Keratinocyte (primary cell): Measurements from ENCODE around the gene BDP1. TPM values are rescaled to one million over a fixed set of nuclear protein-coding genes. Genes with fewer than 3 reads are reported as not detected.

Source experiments
- DNase-seq: peaks from one replicate; pipeline ENCODE4 v3.0.0-alpha.2; 2011; ENCODE audit warnings: low read depth, missing footprints, low spot score
- FAIRE-seq: peaks from 2 replicates; lab custom pipeline; 2011; peaks lifted over from hg19 to GRCh38; lab: Jason Lieb, UNC
- H2AFZ ChIP-seq: 2 replicates; pipeline ENCODE4 v1.6.0; 2012; ENCODE audit warnings: low read length, control low read depth, inconsistent platforms; ENCODE audit not compliant: control insufficient read depth
- H3K27ac ChIP-seq: 2 replicates; pipeline ENCODE4 v1.5.1; 2011; ENCODE audit warnings: low read length; ENCODE audit not compliant: control insufficient read depth, insufficient read depth
- H3K27me3 ChIP-seq: 3 replicates; pipeline ENCODE4 v1.6.0; 2011; ENCODE audit warnings: low read length; ENCODE audit not compliant: control insufficient read depth, insufficient read depth; ENCODE audit errors: extremely low read depth
- H3K36me3 ChIP-seq, 2 experiments: 2 replicates in 1 of 2; 3 replicates in 1 of 2; pipeline ENCODE4 v1.5.1; 2011; ENCODE audit warnings: low read length in 2 of 2, mild to moderate bottlenecking in 1 of 2; ENCODE audit not compliant: control insufficient read depth in 2 of 2, insufficient read depth in 2 of 2; ENCODE audit errors: extremely low read depth in 1 of 2
- H3K4me1 ChIP-seq: 3 replicates; pipeline ENCODE4 v1.5.1; 2011; ENCODE audit warnings: low read length; ENCODE audit not compliant: control insufficient read depth, insufficient read depth; ENCODE audit errors: extremely low read depth
- H3K4me2 ChIP-seq: 3 replicates; pipeline ENCODE4 v1.6.0; 2011; ENCODE audit warnings: low read depth, low read length; ENCODE audit not compliant: control insufficient read depth, insufficient read depth; ENCODE audit errors: extremely low read depth
- H3K4me3 ChIP-seq, 3 experiments: fragments of 200-600 bp in 1 of 3; sonication (generic) in 1 of 3; 2 replicates in 2 of 3; 3 replicates in 1 of 3; pipeline ENCODE4 v1.5.1; 2011 to 2016; ENCODE audit warnings: low read length in 3 of 3, mild to moderate bottlenecking in 3 of 3, control low read depth in 2 of 3, inconsistent platforms in 1 of 3, low read depth in 1 of 3, mixed read lengths in 1 of 3, mixed run types in 1 of 3, moderate library complexity in 1 of 3; ENCODE audit not compliant: control insufficient read depth in 2 of 3, insufficient read depth in 2 of 3; ENCODE audit errors: extremely low read depth in 1 of 3
- H3K79me2 ChIP-seq: 2 replicates; pipeline ENCODE4 v1.6.0; 2012; ENCODE audit warnings: low read length; ENCODE audit not compliant: control insufficient read depth, insufficient read depth
- H3K9ac ChIP-seq: 3 replicates; pipeline ENCODE4 v1.6.0; 2011; ENCODE audit warnings: low read length; ENCODE audit not compliant: control insufficient read depth, insufficient read depth; ENCODE audit errors: extremely low read depth
- H3K9me1 ChIP-seq: 3 replicates; pipeline ENCODE4 v1.6.0; 2011; ENCODE audit warnings: low read length; ENCODE audit not compliant: control insufficient read depth, insufficient read depth; ENCODE audit errors: extremely low read depth
- H3K9me3 ChIP-seq: 2 replicates; pipeline ENCODE4 v1.5.1; 2012; ENCODE audit warnings: low read depth, low read length; ENCODE audit not compliant: control insufficient read depth
- H4K20me1 ChIP-seq: 3 replicates; pipeline ENCODE4 v1.6.0; 2011; ENCODE audit warnings: low read length; ENCODE audit not compliant: control insufficient read depth, insufficient read depth; ENCODE audit errors: extremely low read depth
- EZH2 ChIP-seq: IDR thresholded peaks from one replicate; pipeline ENCODE4 v1.6.1; 2012; ENCODE audit warnings: inconsistent platforms, mild to moderate bottlenecking, low read length, moderate library complexity
- dilution Hi-C: fragments of 300-500 bp; cut with MboI; formaldehyde crosslinking; loops from one replicate; pipeline ENCODE4 v1.7.0; 2020; ENCODE audit warnings: low sequenced_read_pairs; ENCODE audit not compliant: extremely low pct_ligation_motif_present
- polyA plus RNA-seq, 5 experiments: library from polyadenylated mRNA; depleted of rRNA in 3 of 5; stranded (reverse) in 3 of 5; stranded (forward) in 1 of 5; unstranded in 1 of 5; fragments of >200 nt; gene quantifications; 1 replicate in 1 of 5; 2 replicates in 3 of 5; 3 replicates in 1 of 5; pipeline versions ENCODE4 v1.2.1 to v1.2.3, GENCODE V29; 2011 to 2012; ENCODE audit warnings: missing spikeins in 2 of 5, low read depth in 1 of 5, low replicate concordance in 1 of 5
- TF ChIP-seq, protein P1 (sequence below), 3 experiments: IDR thresholded peaks in 1 of 3; conservative IDR thresholded peaks in 1 of 3; optimal IDR thresholded peaks in 1 of 3; 2 replicates in 2 of 3; 3 replicates in 1 of 3; pipeline versions ENCODE3 to v1.5.1; 2011; ENCODE audit warnings: low read length in 3 of 3, mild to moderate bottlenecking in 3 of 3, moderate library complexity in 2 of 3, control low read depth in 1 of 3, inconsistent platforms in 1 of 3; ENCODE audit not compliant: insufficient read depth in 2 of 3; ENCODE audit errors: extremely low read depth in 1 of 3

BDP1 gene
- polyA plus RNA-seq, 1 donor (not counting 4 experiments of a cell fraction or from before 2014, with no cell fraction given): 16.2 TPM

DNA sequence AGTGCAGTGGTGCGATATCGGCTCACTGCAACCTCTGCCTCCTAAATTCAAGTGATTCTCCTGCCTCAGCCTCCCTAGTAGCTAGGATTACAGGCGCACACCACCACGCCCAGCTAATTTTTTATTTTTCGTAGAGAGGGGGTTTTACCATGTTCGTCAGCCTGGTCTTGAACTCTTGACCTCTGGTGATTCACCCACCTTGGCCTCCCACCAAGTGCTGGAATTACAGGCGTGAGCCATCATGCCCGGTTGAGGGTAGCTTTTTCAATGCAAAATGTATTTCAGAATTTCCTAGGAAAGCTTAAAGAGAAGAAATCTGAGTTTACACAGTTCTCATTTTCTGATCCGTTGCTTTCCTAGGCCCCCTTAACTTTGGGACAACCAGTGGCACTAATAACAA is 15.7 kb downstream of the BDP1 start:
- Histone ChIP-seq H3K4me1 (peaks cover 6% of the 10 kb centered on the region), H3K27ac (peak overlapping the region; percentile 58), H3K4me3 (no peak overlapping the region), H3K4me2 (peak overlapping the region; percentile 12), H3K9ac (no peak overlapping the region), H3K79me2 (peaks cover 9% of the 10 kb centered on the region), H3K36me3 (peaks cover 5 to 7% of the 10 kb centered on the region in 2 experiments), H3K9me1 (no peaks in the 10 kb centered on the region), H4K20me1 (no peaks in the 10 kb centered on the region), H2AFZ (no peak overlapping the region), H3K27me3 (no peaks in the 10 kb centered on the region), H3K9me3 (no peaks in the 10 kb centered on the region)
- TF ChIP-seq, protein P1, sequence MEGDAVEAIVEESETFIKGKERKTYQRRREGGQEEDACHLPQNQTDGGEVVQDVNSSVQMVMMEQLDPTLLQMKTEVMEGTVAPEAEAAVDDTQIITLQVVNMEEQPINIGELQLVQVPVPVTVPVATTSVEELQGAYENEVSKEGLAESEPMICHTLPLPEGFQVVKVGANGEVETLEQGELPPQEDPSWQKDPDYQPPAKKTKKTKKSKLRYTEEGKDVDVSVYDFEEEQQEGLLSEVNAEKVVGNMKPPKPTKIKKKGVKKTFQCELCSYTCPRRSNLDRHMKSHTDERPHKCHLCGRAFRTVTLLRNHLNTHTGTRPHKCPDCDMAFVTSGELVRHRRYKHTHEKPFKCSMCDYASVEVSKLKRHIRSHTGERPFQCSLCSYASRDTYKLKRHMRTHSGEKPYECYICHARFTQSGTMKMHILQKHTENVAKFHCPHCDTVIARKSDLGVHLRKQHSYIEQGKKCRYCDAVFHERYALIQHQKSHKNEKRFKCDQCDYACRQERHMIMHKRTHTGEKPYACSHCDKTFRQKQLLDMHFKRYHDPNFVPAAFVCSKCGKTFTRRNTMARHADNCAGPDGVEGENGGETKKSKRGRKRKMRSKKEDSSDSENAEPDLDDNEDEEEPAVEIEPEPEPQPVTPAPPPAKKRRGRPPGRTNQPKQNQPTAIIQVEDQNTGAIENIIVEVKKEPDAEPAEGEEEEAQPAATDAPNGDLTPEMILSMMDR (optimal IDR thresholded peaks at IDR 0.05 in 1 of 3, IDR thresholded peaks at IDR 0.05 in 1 of 3, conservative IDR thresholded peaks at IDR 0.05 in 1 of 3; ENCODE audit: extremely low read depth in 1 of 3, insufficient read depth in 2 of 3, low read length in 3 of 3): no peak
- TF ChIP-seq EZH2: no peak
- FAIRE-seq (peak; percentile 34), DNase-seq (peak; percentile 5)
- dilution Hi-C loops: no loop called here

GRCh38 chr5:71475788-71476384 is 20.4 kb downstream of the BDP1 start:
- Histone ChIP-seq H2AFZ (no peak overlapping the region), H3K9ac (no peak overlapping the region), H3K27me3 (no peaks in the 10 kb centered on the region), H3K79me2 (peaks cover 9% of the 10 kb centered on the region), H3K36me3 (peaks cover 6 to 7% of the 10 kb centered on the region in 2 experiments), H3K9me1 (no peaks in the 10 kb centered on the region), H3K4me3 (no peak overlapping the region), H3K4me2 (no peak overlapping the region), H3K4me1 (peaks cover 6% of the 10 kb centered on the region), H3K9me3 (no peaks in the 10 kb centered on the region), H3K27ac (no peak overlapping the region), H4K20me1 (no peaks in the 10 kb centered on the region)
- dilution Hi-C loops: no loop called here
- DNase-seq (peak; percentile 5), FAIRE-seq (no peak)
- TF ChIP-seq, protein P1 (optimal IDR thresholded peaks at IDR 0.05 in 1 of 3, IDR thresholded peaks at IDR 0.05 in 1 of 3, conservative IDR thresholded peaks at IDR 0.05 in 1 of 3; ENCODE audit: extremely low read depth in 1 of 3, insufficient read depth in 2 of 3, low read length in 3 of 3): peak; percentile 29 to 73 (median 67)
- TF ChIP-seq EZH2: no peak
